Smooth muscle cell (in vitro differentiated cells): Measurements from ENCODE around the gene DEAF1. TPM values are rescaled to one million over a fixed set of nuclear protein-coding genes. Genes with fewer than 3 reads are reported as not detected.

ENCODE experiments used
- DNase-seq: peaks from one replicate; lab custom pipeline; 2025; ENCODE audit not compliant: unreplicated experiment; lab: John Stamatoyannopoulos, UW
- H2AFZ ChIP-seq: fragments of 200-600 bp; sonication (generic); 2 replicates; pipeline ENCODE4 v1.6.0; 2016; ENCODE audit warnings: antibody characterized with exemption, low read depth, mild to moderate bottlenecking
- H3F3A ChIP-seq: fragments of 200-600 bp; sonication (generic); 2 replicates; pipeline ENCODE4 v1.6.0; 2017; ENCODE audit warnings: antibody characterized with exemption, low read depth
- H3K27ac ChIP-seq: fragments of 200-600 bp; sonication (generic); 2 replicates; pipeline ENCODE4 v1.5.1; 2016; ENCODE audit warnings: low read depth, mild to moderate bottlenecking
- H3K27me3 ChIP-seq: fragments of 200-600 bp; sonication (generic); 2 replicates; pipeline ENCODE4 v1.6.1; 2016; ENCODE audit warnings: low read depth, mild to moderate bottlenecking
- H3K36me3 ChIP-seq: fragments of 200-600 bp; sonication (generic); 2 replicates; pipeline ENCODE4 v1.5.1; 2016; ENCODE audit warnings: low read depth
- H3K4me1 ChIP-seq: fragments of 200-600 bp; sonication (generic); 2 replicates; pipeline ENCODE4 v1.5.1; 2016; ENCODE audit warnings: low read depth
- H3K4me2 ChIP-seq: fragments of 200-600 bp; sonication (generic); 2 replicates; pipeline ENCODE4 v1.6.0; 2016; ENCODE audit warnings: mild to moderate bottlenecking
- H3K4me3 ChIP-seq: fragments of 200-600 bp; sonication (generic); 2 replicates; pipeline ENCODE4 v1.5.1; 2016; ENCODE audit warnings: mild to moderate bottlenecking
- H3K79me2 ChIP-seq: fragments of 200-600 bp; sonication (generic); 2 replicates; pipeline ENCODE4 v1.6.0; 2016; ENCODE audit warnings: low read depth, mild to moderate bottlenecking
- H3K9ac ChIP-seq: fragments of 200-600 bp; sonication (generic); 2 replicates; pipeline ENCODE4 v1.6.0; 2016; ENCODE audit warnings: low read depth
- H3K9me3 ChIP-seq: fragments of 200-600 bp; sonication (generic); replicated peaks from 2 replicates; pipeline ENCODE4 v1.5.1; 2016; ENCODE audit warnings: low read depth
- H4K20me1 ChIP-seq: fragments of 200-600 bp; sonication (generic); 2 replicates; pipeline ENCODE4 v1.6.0; 2016; ENCODE audit warnings: low read depth
- CTCF ChIP-seq: fragments of 200-600 bp; sonication (generic); IDR thresholded peaks from 2 replicates; pipeline ENCODE4 v1.5.1; 2017; ENCODE audit warnings: borderline replicate concordance, mild to moderate bottlenecking, antibody characterized with exemption; ENCODE audit not compliant: insufficient read depth, poor library complexity, severe bottlenecking
- WGBS: methylation state at CpG from one replicate; pipeline ENCODE4 v1.1.7; 2016; ENCODE audit warnings: low lambda C conversion rate; 5-methylcytosine and 5-hydroxymethylcytosine counted together
- polyA plus RNA-seq: library from polyadenylated mRNA; unstranded; fragments of >200 nt; fragmentation: Nextera tagmentation; extraction: Ambion mirVana; gene quantifications from 2 replicates; pipeline ENCODE4 v1.2.1, GENCODE V29; 2016
- total RNA-seq: library from RNA; depleted of rRNA; stranded (reverse); fragments of >200 nt; gene quantifications from 2 replicates; pipeline ENCODE4 v1.2.3, GENCODE V29; 2014

DEAF1 gene
- total and polyA plus RNA-seq, 2 experiments from 2014 or later: 18.7 to 39.2 TPM

GRCh38 chr11:706957-707816, 12.2 kb upstream of the DEAF1 start:
- Histone ChIP-seq H4K20me1 (peaks cover 60% of the 10 kb centered on the region), H3K79me2 (no peaks in the 10 kb centered on the region), H2AFZ (no peak overlapping the region), H3K27me3 (no peaks in the 10 kb centered on the region), H3K36me3 (no peaks in the 10 kb centered on the region), H3K4me3 (peak overlapping the region; percentile 74), H3K4me2 (peak overlapping the region; percentile 89), H3K9me3 (no peaks in the 10 kb centered on the region), H3K9ac (peak overlapping the region; percentile 44), H3K4me1 (peaks cover 12% of the 10 kb centered on the region), H3K27ac (peak overlapping the region; percentile 49), H3F3A (no peaks in the 10 kb centered on the region)
- 57% methylated on average over 19 of the region's 30 CpGs for WGBS
- no peak for DNase-seq
- peak; percentile 31 for TF ChIP-seq CTCF

- Histone ChIP-seq H4K20me1 (peaks cover 64% of the 10 kb centered on the region), H3K27me3 (no peaks in the 10 kb centered on the region), H3K4me2 (peak overlapping the region; percentile 89), H3K36me3 (no peaks in the 10 kb centered on the region), H3K79me2 (no peaks in the 10 kb centered on the region), H3K4me3 (peak overlapping the region; percentile 74), H2AFZ (no peak overlapping the region), H3F3A (no peaks in the 10 kb centered on the region), H3K4me1 (peaks cover 12% of the 10 kb centered on the region), H3K27ac (peak overlapping the region; percentile 49), H3K9ac (peak overlapping the region; percentile 44), H3K9me3 (no peaks in the 10 kb centered on the region)
- WGBS: 7% methylated on average over 19 of the region's 22 CpGs
- no peak for DNase-seq
- no peak for TF ChIP-seq CTCF
Observed at GRCh38 chr11:706439-706956, 11.5 kb upstream of the DEAF1 start.

- H4K20me1 ChIP-seq: peaks cover 62% of the 10 kb centered on the region
- H3K4me1 ChIP-seq: peaks cover 12% of the 10 kb centered on the region
- H3K9ac ChIP-seq: peak within 1 kb of the TSS; percentile 44
- H3K9me3 ChIP-seq: no peaks in the 10 kb centered on the region
- WGBS: 52% methylated on average over 16 of the region's 90 CpGs
- H3K27me3 ChIP-seq: no peaks in the 10 kb centered on the region
- peak within 1 kb of the TSS; percentile 49 for H3K27ac ChIP-seq
- no peak for TF ChIP-seq CTCF
- peaks cover 3% of the 10 kb centered on the region for H3K79me2 ChIP-seq
- no peaks in the 10 kb centered on the region for H3F3A ChIP-seq
- H3K4me2 ChIP-seq: peak within 1 kb of the TSS; percentile 89
- H3K36me3 ChIP-seq: no peaks in the 10 kb centered on the region
- peak within 1 kb of the TSS; percentile 74 for H3K4me3 ChIP-seq
- no peak for DNase-seq
- no peak within 1 kb of the TSS for H2AFZ ChIP-seq
Observed at GRCh38 chr11:705646-706438, 10.8 kb upstream of the DEAF1 start, which contains the start of gene EPS8L2. Gene EPS8L2, plus strand, starts transcription at chr11:706231. Its CDS starts 3,177 bp downstream, at chr11:709408.
